Fibroblast of skin of right biceps (primary cell): Measurements from ENCODE around the gene CDC45.
"Not testable (repeated sequence)": the region's sequence is repeated elsewhere in the genome, so short reads cannot be mapped to it uniquely, and the experiment has no call there.

Experiments used
- DNase-seq: peaks from one replicate; pipeline ENCODE4 v3.0.0-alpha.2; 2013

CDC45 gene

GRCh38 chr22:19517919-19518611 is 38.3 kb downstream of the CDC45 start:
- DNase-seq: no peak

GRCh38 chr22:19518635-19519034 is 38.9 kb downstream of the CDC45 start:
- no peak for DNase-seq

GRCh38 chr22:19519041-19519926 is 39.6 kb downstream of the CDC45 start:
- DNase-seq: no peak

GRCh38 chr22:19520007-19520406 is 40.3 kb downstream of the CDC45 start:
- DNase-seq: no peak

- DNase-seq: no peak
Observed at GRCh38 chr22:19520566-19521305, 41.0 kb downstream of the CDC45 start.

- no peak for DNase-seq
Observed at GRCh38 chr22:19522190-19522880, 42.6 kb downstream of the CDC45 start.

- DNase-seq: no peak
Observed at GRCh38 chr22:19522881-19523239, 43.1 kb downstream of the CDC45 start.

- DNase-seq: no peak
Observed at GRCh38 chr22:19523240-19524169, 43.8 kb downstream of the CDC45 start.

GRCh38 chr22:19524170-19525115 is 44.7 kb downstream of the CDC45 start, which contains the start of gene CLDN5:
CLDN5 (minus strand) TSS chr22:19524410; CDS start chr22:19524255, 155 bp downstream.
- DNase-seq: peak; percentile 20

- no peak for DNase-seq
Observed at GRCh38 chr22:19525116-19525660, 45.5 kb downstream of the CDC45 start.

- no peak for DNase-seq
Observed at GRCh38 chr22:19525666-19526065, 45.9 kb downstream of the CDC45 start.

- DNase-seq: no peak
Observed at GRCh38 chr22:19526076-19526701, 46.5 kb downstream of the CDC45 start.

- no peak for DNase-seq
Observed at GRCh38 chr22:19526702-19527111, 47.0 kb downstream of the CDC45 start.

GRCh38 chr22:19527321-19527721 is 47.6 kb downstream of the CDC45 start:
- no peak for DNase-seq

- no peak for DNase-seq
Observed at GRCh38 chr22:19527861-19528417, 48.2 kb downstream of the CDC45 start.

GRCh38 chr22:19529811-19530210 is 50.1 kb downstream of the CDC45 start:
- DNase-seq: no peak

GRCh38 chr22:19530751-19531150 is 51.0 kb downstream of the CDC45 start:
- no peak for DNase-seq

- not testable (repeated sequence) for DNase-seq
Observed at GRCh38 chr22:19531327-19531726, 51.6 kb downstream of the CDC45 start.

- DNase-seq: no peak
Observed at GRCh38 chr22:19533049-19533626, 53.4 kb downstream of the CDC45 start.
